Esophagus muscularis mucosa (tissue), 3 donors: ENCODE results near the gene FOXN3.

Source experiments
- CTCF ChIP-seq, 3 experiments: fragments of 200-600 bp in 2 of 3; fragments of 450-650 bp in 1 of 3; sonication (generic) in 2 of 3; IDR thresholded peaks; one replicate each; pipeline ENCODE4 v1.5.1; 2017 to 2019; ENCODE audit warnings: antibody characterized with exemption in 3 of 3, mild to moderate bottlenecking in 2 of 3, moderate library complexity in 1 of 3
- POLR2A ChIP-seq: fragments of 450-650 bp; IDR thresholded peaks from one replicate; pipeline ENCODE4 v1.6.1; 2017; ENCODE audit warnings: antibody characterized with exemption, moderate library complexity, mild to moderate bottlenecking, low read depth

- no peak for TF ChIP-seq POLR2A
- TF ChIP-seq CTCF (IDR thresholded peaks at IDR 0.05): no peak
These were observed 68.3 kb downstream of the FOXN3 start for GRCh38 chr14:89348722-89349121.
